Posterior cingulate gyrus (tissue), 11 donors: ENCODE results near the gene MID1.

Source experiments
- DNase-seq, 10 donors: peaks; one replicate each; pipeline versions ENCODE4 v3.0.0 to v3.0.0-alpha.2; 2020 to 2021; ENCODE audit warnings: mixed read lengths in 3 of 10
- intact Hi-C: fragments of 100-400 bp; cut with DNase I; formaldehyde crosslinking; loops from one replicate; pipeline ENCODE4 v1.15.1; 2023

The MID1 gene

GRCh38 chrX:10538831-10539230 lies 81.6 kb downstream of the MID1 start:
- DNase-seq = no peak
- intact Hi-C loops = no loop called here

GRCh38 chrX:10537308-10537707 lies 83.1 kb downstream of the MID1 start:
- intact Hi-C loops = no loop called here
- DNase-seq = no peak

- intact Hi-C loops = no loop called here
- no peak for DNase-seq
Measured at GRCh38 chrX:10536744-10537143, 83.6 kb downstream of the MID1 start.

- intact Hi-C loops = no loop called here
- DNase-seq = no peak
Measured at GRCh38 chrX:10534611-10535010, 85.8 kb downstream of the MID1 start.

GRCh38 chrX:10533696-10534365 lies 86.6 kb downstream of the MID1 start:
- no peak for DNase-seq
- intact Hi-C loops = no loop called here

- intact Hi-C loops = no loop called here
Measured at GRCh38 chrX:10531927-10532326, 88.5 kb downstream of the MID1 start.

GRCh38 chrX:10529344-10529743 lies 91.0 kb downstream of the MID1 start:
- DNase-seq = no peak
- intact Hi-C loops = no loop called here

More at GRCh38 chrX:10531927-10532326, 88.5 kb downstream of the MID1 start:
- no peak for DNase-seq

- DNase-seq = no peak
- intact Hi-C loops = no loop called here
Measured at GRCh38 chrX:10526451-10526850, 93.9 kb downstream of the MID1 start.

GRCh38 chrX:10525381-10526120 lies 94.8 kb downstream of the MID1 start:
- DNase-seq = no peak
- intact Hi-C loops = no loop called here

GRCh38 chrX:10524578-10524977 lies 95.8 kb downstream of the MID1 start:
- intact Hi-C loops = no loop called here
- DNase-seq = no peak

- intact Hi-C loops = no loop called here
Measured at GRCh38 chrX:10519761-10520160, 100.6 kb downstream of the MID1 start.

GRCh38 chrX:10519278-10519677 lies 101.1 kb downstream of the MID1 start:
- DNase-seq = no peak
- intact Hi-C loops = no loop called here

More at GRCh38 chrX:10519761-10520160, 100.6 kb downstream of the MID1 start:
- DNase-seq = no peak

GRCh38 chrX:10518073-10518472 lies 102.3 kb downstream of the MID1 start:
- intact Hi-C loops = no loop called here
- no peak for DNase-seq

- intact Hi-C loops = no loop called here
- no peak for DNase-seq
Measured at GRCh38 chrX:10516781-10517322, 103.5 kb downstream of the MID1 start.

- intact Hi-C loops = no loop called here
- no peak for DNase-seq
Measured at GRCh38 chrX:10514891-10515290, 105.5 kb downstream of the MID1 start.

GRCh38 chrX:10513974-10514373 lies 106.4 kb downstream of the MID1 start:
- intact Hi-C loops = no loop called here
- DNase-seq = no peak

- intact Hi-C loops = no loop called here
Measured at GRCh38 chrX:10512741-10513140, 107.6 kb downstream of the MID1 start.

GRCh38 chrX:10512258-10512657 lies 108.1 kb downstream of the MID1 start:
- DNase-seq = no peak
- intact Hi-C loops = no loop called here

More at GRCh38 chrX:10512741-10513140, 107.6 kb downstream of the MID1 start:
- DNase-seq = no peak

- DNase-seq = no peak
- intact Hi-C loops = no loop called here
Measured at GRCh38 chrX:10509397-10509796, 111.0 kb downstream of the MID1 start.

- intact Hi-C loops = no loop called here
Measured at GRCh38 chrX:10508891-10509290, 111.5 kb downstream of the MID1 start.

GRCh38 chrX:10507876-10508275 lies 112.5 kb downstream of the MID1 start:
- intact Hi-C loops = no loop called here
- no peak for DNase-seq

More at GRCh38 chrX:10508891-10509290, 111.5 kb downstream of the MID1 start:
- DNase-seq = no peak

GRCh38 chrX:10507181-10507580 lies 113.2 kb downstream of the MID1 start:
- intact Hi-C loops = no loop called here
- DNase-seq = no peak
